KOPT-K1 (cell line): ENCODE results near the gene ANAPC7.

ENCODE experiments used
- H3K27ac ChIP-seq: fragments of 200-600 bp; sonication (generic); 2 replicates; pipeline ENCODE4 v1.5.1; 2016; ENCODE audit warnings: antibody characterized with exemption, mild to moderate bottlenecking, low read depth, low read length; ENCODE audit not compliant: poor library complexity, severe bottlenecking
- H3K36me3 ChIP-seq: fragments of 200-600 bp; sonication (generic); 2 replicates; pipeline ENCODE4 v1.5.1; 2017; ENCODE audit warnings: antibody characterized with exemption, mild to moderate bottlenecking, low read length, moderate library complexity; ENCODE audit not compliant: insufficient read depth
- H3K9me3 ChIP-seq: fragments of 200-600 bp; sonication (generic); 2 replicates; pipeline ENCODE4 v1.5.1; 2017; ENCODE audit warnings: antibody characterized with exemption, low read length, mild to moderate bottlenecking; ENCODE audit not compliant: insufficient read depth, poor library complexity, severe bottlenecking

ANAPC7 gene

GRCh38 chr12:110330124-110330523 is 73.4 kb downstream of the ANAPC7 start:
- H3K36me3 ChIP-seq = peaks cover 99% of the 10 kb centered on the region
- H3K27ac ChIP-seq = no peak overlapping the region
- H3K9me3 ChIP-seq = no peaks in the 10 kb centered on the region

DNA sequence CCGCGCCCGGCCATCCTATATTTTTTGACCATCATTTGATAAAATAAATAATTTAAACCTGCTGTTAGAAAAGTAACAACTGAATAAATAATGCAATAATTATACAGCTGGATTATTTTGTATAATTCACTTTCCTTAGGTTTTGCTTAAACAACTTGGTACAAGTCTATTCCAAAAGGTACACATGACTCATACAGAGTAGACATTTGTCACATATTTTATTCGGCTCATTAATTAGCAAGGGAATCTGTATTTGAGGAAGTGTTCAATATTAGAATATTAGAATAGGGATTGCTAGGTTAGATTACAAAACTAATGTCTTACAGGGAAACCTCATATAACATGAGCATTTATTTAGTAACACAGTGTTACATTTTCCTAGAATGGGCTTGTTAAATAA is 73.8 kb downstream of the ANAPC7 start:
- no peaks in the 10 kb centered on the region for H3K9me3 ChIP-seq
- H3K27ac ChIP-seq = no peak overlapping the region
- H3K36me3 ChIP-seq = peaks cover 99% of the 10 kb centered on the region
